Skeletal muscle tissue (tissue), 4 donors: ENCODE measurements around the gene POLR1B. TPM values are rescaled to one million over a fixed set of nuclear protein-coding genes. Genes with fewer than 3 reads are reported as not detected.

ENCODE experiments used
- H3K27ac ChIP-seq: one replicate; pipeline ENCODE4 v1.7.0; 2013; ENCODE audit warnings: mild to moderate bottlenecking, low read depth, low read length, inconsistent platforms
- H3K27me3 ChIP-seq, 3 donors: one replicate each; pipeline ENCODE4 v1.7.0; 2013; ENCODE audit warnings: low read length in 3 of 3; ENCODE audit not compliant: control insufficient read depth in 3 of 3, insufficient read depth in 3 of 3
- H3K36me3 ChIP-seq, 3 donors: one replicate each; pipeline ENCODE4 v1.7.0; 2013; ENCODE audit warnings: low read length in 3 of 3; ENCODE audit not compliant: control insufficient read depth in 3 of 3, insufficient read depth in 3 of 3
- H3K4me1 ChIP-seq, 3 donors: one replicate each; pipeline ENCODE4 v1.7.0; 2013; ENCODE audit warnings: low read length in 3 of 3, mild to moderate bottlenecking in 3 of 3; ENCODE audit not compliant: control insufficient read depth in 3 of 3, insufficient read depth in 3 of 3
- H3K4me3 ChIP-seq, 3 donors: one replicate each; pipeline ENCODE4 v1.7.0; 2013; ENCODE audit warnings: low read length in 3 of 3
- H3K9ac ChIP-seq, 3 donors: one replicate each; pipeline ENCODE4 v1.7.0; 2013; ENCODE audit warnings: low read length in 3 of 3, mild to moderate bottlenecking in 3 of 3, moderate library complexity in 2 of 3, low read depth in 1 of 3
- H3K9me3 ChIP-seq, 3 donors: one replicate each; pipeline ENCODE4 v1.7.0; 2013; ENCODE audit warnings: low read length in 3 of 3; ENCODE audit not compliant: control insufficient read depth in 3 of 3
- total RNA-seq: library from RNA; depleted of rRNA; stranded (reverse); fragments of >200 nt; gene quantifications from one replicate; pipeline ENCODE4 v1.2.3, GENCODE V29; 2014
- donor health status: Osteomylitis.

POLR1B gene
- total RNA-seq, 1 donor from 2014 or later: 20.9 TPM

GRCh38 chr2:112593736-112594135, 51.5 kb downstream of the POLR1B start:
- no peak overlapping the region for H3K9ac ChIP-seq
- no peaks in the 10 kb centered on the region for H3K9me3 ChIP-seq
- H3K4me1 ChIP-seq: peaks cover 3 to 5% (median 3%) of the 10 kb centered on the region in 3 donors
- H3K27ac ChIP-seq: no peak overlapping the region
- no peaks in the 10 kb centered on the region for H3K27me3 ChIP-seq
- H3K4me3 ChIP-seq: no peak overlapping the region
- H3K36me3 ChIP-seq: peaks cover 3% of the 10 kb centered on the region in 3 donors

GRCh38 chr2:112597537-112598322, 55.5 kb downstream of the POLR1B start:
- Histone ChIP-seq H3K9me3 (no peaks in the 10 kb centered on the region), H3K4me3 (no peak overlapping the region), H3K9ac (no peak overlapping the region), H3K36me3 (peaks cover 0 to 3% (median 1%) of the 10 kb centered on the region in 3 donors), H3K4me1 (peaks cover 0 to 4% (median 2%) of the 10 kb centered on the region in 3 donors), H3K27ac (no peak overlapping the region), H3K27me3 (no peaks in the 10 kb centered on the region)

GRCh38 chr2:112600634-112601033, 58.4 kb downstream of the POLR1B start:
- no peaks in the 10 kb centered on the region for H3K27me3 ChIP-seq
- no peak overlapping the region for H3K9ac ChIP-seq
- H3K36me3 ChIP-seq: no peaks in the 10 kb centered on the region
- H3K9me3 ChIP-seq: no peaks in the 10 kb centered on the region
- no peak overlapping the region for H3K4me3 ChIP-seq
- H3K4me1 ChIP-seq: peaks cover 0 to 4% (median 2%) of the 10 kb centered on the region in 3 donors
- H3K27ac ChIP-seq: no peak overlapping the region

- no peak overlapping the region for H3K4me3 ChIP-seq
- H3K27ac ChIP-seq: no peak overlapping the region
- no peaks in the 10 kb centered on the region for H3K27me3 ChIP-seq
- peaks cover 0 to 4% (median 2%) of the 10 kb centered on the region in 3 donors for H3K4me1 ChIP-seq
- no peaks in the 10 kb centered on the region for H3K9me3 ChIP-seq
- H3K36me3 ChIP-seq: no peaks in the 10 kb centered on the region
- no peak overlapping the region for H3K9ac ChIP-seq
These were observed 59.5 kb downstream of the POLR1B start for GRCh38 chr2:112601754-112602153.

- Histone ChIP-seq H3K36me3 (no peaks in the 10 kb centered on the region), H3K4me3 (no peak overlapping the region), H3K27ac (no peak overlapping the region), H3K4me1 (peaks cover 0 to 4% (median 2%) of the 10 kb centered on the region in 3 donors), H3K27me3 (no peaks in the 10 kb centered on the region), H3K9me3 (no peaks in the 10 kb centered on the region), H3K9ac (no peak overlapping the region)
These were observed 60.7 kb downstream of the POLR1B start for GRCh38 chr2:112602917-112603316.

GRCh38 chr2:112603731-112604130, 61.5 kb downstream of the POLR1B start:
- H3K27me3 ChIP-seq: no peaks in the 10 kb centered on the region
- H3K4me3 ChIP-seq: no peak overlapping the region
- H3K9me3 ChIP-seq: no peaks in the 10 kb centered on the region
- H3K9ac ChIP-seq: no peak overlapping the region
- no peaks in the 10 kb centered on the region for H3K36me3 ChIP-seq
- no peak overlapping the region for H3K27ac ChIP-seq
- peaks cover 0 to 4% (median 2%) of the 10 kb centered on the region in 3 donors for H3K4me1 ChIP-seq

GRCh38 chr2:112604952-112605351, 62.7 kb downstream of the POLR1B start:
- no peak overlapping the region for H3K4me3 ChIP-seq
- no peak overlapping the region for H3K9ac ChIP-seq
- H3K9me3 ChIP-seq: no peaks in the 10 kb centered on the region
- H3K27ac ChIP-seq: no peak overlapping the region
- no peaks in the 10 kb centered on the region for H3K36me3 ChIP-seq
- H3K27me3 ChIP-seq: no peaks in the 10 kb centered on the region
- H3K4me1 ChIP-seq: peaks cover 0 to 3% (median under 1%) of the 10 kb centered on the region in 3 donors

- Histone ChIP-seq H3K27me3 (no peaks in the 10 kb centered on the region), H3K27ac (no peak overlapping the region), H3K4me3 (no peak overlapping the region), H3K9ac (no peak overlapping the region), H3K4me1 (no peaks in the 10 kb centered on the region), H3K36me3 (no peaks in the 10 kb centered on the region), H3K9me3 (no peaks in the 10 kb centered on the region)
These were observed 63.7 kb downstream of the POLR1B start for GRCh38 chr2:112605926-112606325.

- H3K9me3 ChIP-seq: no peaks in the 10 kb centered on the region
- H3K9ac ChIP-seq: no peak overlapping the region
- H3K27me3 ChIP-seq: no peaks in the 10 kb centered on the region
- H3K4me3 ChIP-seq: no peak overlapping the region
- no peaks in the 10 kb centered on the region for H3K36me3 ChIP-seq
- no peaks in the 10 kb centered on the region for H3K4me1 ChIP-seq
- no peak overlapping the region for H3K27ac ChIP-seq
These were observed 64.3 kb downstream of the POLR1B start for GRCh38 chr2:112606547-112606946.

- Histone ChIP-seq H3K27ac (no peak overlapping the region), H3K4me1 (no peaks in the 10 kb centered on the region), H3K4me3 (no peak overlapping the region), H3K27me3 (no peaks in the 10 kb centered on the region), H3K9ac (no peak overlapping the region), H3K9me3 (no peaks in the 10 kb centered on the region), H3K36me3 (no peaks in the 10 kb centered on the region)
These were observed 65.6 kb downstream of the POLR1B start for GRCh38 chr2:112607680-112608438.
